GM12878 (cell line): ENCODE data around the gene EMILIN3. TPM values are rescaled to one million over a fixed set of nuclear protein-coding genes. Genes with fewer than 3 reads are reported as not detected.

Experiments
- ATAC-seq: fragments of 200-7000 bp; cut with Tn5 transposase; 3 replicates; pipeline ENCODE4 v1.9.1; 2020; ENCODE audit warnings: mild to moderate bottlenecking, moderate library complexity
- BruUV-seq: library from RNA; stranded (reverse); fragments of 400-500 nt; replicated peaks from 2 replicates; lab custom pipeline; 2021; lab: Mats Ljungman, UMichigan
- CTCF ChIA-PET: fragments of 300-600 bp; sonication (Branson Sonifier 250); formaldehyde crosslinking; extraction: SDS; loops from one replicate; lab custom pipeline; 2021; ENCODE audit warnings: inconsistent platforms; lab: Yijun Ruan, JAX
- POLR2A ChIA-PET: fragments of 350-600 bp; formaldehyde crosslinking; extraction: SDS; loops from one replicate; lab custom pipeline; 2021; ENCODE audit warnings: inconsistent platforms; lab: Charles Lee
- RAD21 ChIA-PET: fragments of 300-600 bp; sonication (Branson Sonifier 250); formaldehyde crosslinking; loops from one replicate; lab custom pipeline; 2023; ENCODE audit warnings: antibody characterized with exemption; ENCODE audit not compliant: unreplicated experiment; lab: Charles Lee
- SMC1A ChIA-PET: fragments of 300-600 bp; sonication (Branson Sonifier 250); formaldehyde crosslinking; loops from one replicate; lab custom pipeline; 2023; ENCODE audit not compliant: unreplicated experiment, uncharacterized antibody; lab: Charles Lee
- DNase-seq: peaks from one replicate; pipeline ENCODE4 v3.0.0-alpha.2; 2011; ENCODE audit warnings: low read depth, low spot score
- FAIRE-seq: peaks from 3 replicates; lab custom pipeline; 2011; peaks lifted over from hg19 to GRCh38; lab: Jason Lieb, UNC
- H2AFZ ChIP-seq: 2 replicates; pipeline ENCODE4 v1.6.0; 2011; ENCODE audit warnings: low read depth, low read length, control low read depth; ENCODE audit not compliant: control insufficient read depth
- H3K27ac ChIP-seq: 2 replicates; pipeline ENCODE4 v1.5.1; 2011; ENCODE audit warnings: control low read depth; ENCODE audit not compliant: control insufficient read depth, insufficient read depth
- H3K27me3 ChIP-seq, 2 experiments: replicated peaks in 1 of 2; 2 replicates each; pipeline versions ENCODE4 v1.6.0 to v1.6.1; 2011; ENCODE audit warnings: low read length in 1 of 2; ENCODE audit not compliant: control insufficient read depth in 2 of 2, insufficient read depth in 2 of 2
- H3K36me3 ChIP-seq, 2 experiments: 2 replicates each; pipeline ENCODE4 v1.5.1; 2011; ENCODE audit warnings: low read length in 1 of 2; ENCODE audit not compliant: control insufficient read depth in 2 of 2, insufficient read depth in 2 of 2
- H3K4me1 ChIP-seq: 2 replicates; pipeline ENCODE4 v1.6.1; 2011; ENCODE audit warnings: mild to moderate bottlenecking, low read length, moderate library complexity, mixed read lengths; ENCODE audit not compliant: control insufficient read depth, insufficient read depth
- H3K4me2 ChIP-seq: 2 replicates; pipeline ENCODE4 v1.6.0; 2011; ENCODE audit warnings: control low read depth; ENCODE audit not compliant: control insufficient read depth, insufficient read depth
- H3K4me3 ChIP-seq: fragments of 200-600 bp; sonication (generic); 2 replicates; pipeline ENCODE4 v1.5.1; 2016
- H3K79me2 ChIP-seq: 2 replicates; pipeline ENCODE4 v1.6.0; 2011; ENCODE audit warnings: low read length; ENCODE audit not compliant: control insufficient read depth, insufficient read depth
- H3K9ac ChIP-seq: 2 replicates; pipeline ENCODE4 v1.8.0; 2011; ENCODE audit warnings: low read length, control low read depth, mixed read lengths; ENCODE audit not compliant: control insufficient read depth, insufficient read depth
- H3K9me3 ChIP-seq: replicated peaks from 3 replicates; pipeline ENCODE4 v1.5.1; 2011; ENCODE audit warnings: mild to moderate bottlenecking, low read length; ENCODE audit not compliant: control insufficient read depth, insufficient read depth
- H4K20me1 ChIP-seq: 2 replicates; pipeline ENCODE4 v1.6.0; 2011; ENCODE audit not compliant: control insufficient read depth, insufficient read depth
- MTA3 ChIP-seq: IDR thresholded peaks from 2 replicates; pipeline ENCODE4 v1.6.1; 2012; ENCODE audit warnings: low read length, inconsistent platforms, borderline replicate concordance
- MYC ChIP-seq: IDR thresholded peaks from 2 replicates; pipeline ENCODE4 v1.6.1; 2011; ENCODE audit warnings: mild to moderate bottlenecking, low read length, moderate library complexity, inconsistent platforms; ENCODE audit not compliant: insufficient read depth, insufficient replicate concordance, insufficient read length, severe bottlenecking
- NR2F1 ChIP-seq: fragments of 450-650 bp; conservative IDR thresholded peaks from 2 replicates; pipeline ENCODE4 v1.6.1; 2017; ENCODE audit warnings: mild to moderate bottlenecking
- NRF1 ChIP-seq: conservative IDR thresholded peaks from 2 replicates; pipeline ENCODE4 v1.6.1; 2011; ENCODE audit warnings: mild to moderate bottlenecking, low read depth, low read length, improper control_type of control experiment
- RAD21 ChIP-seq: IDR thresholded peaks from 2 replicates; pipeline ENCODE4 v1.6.1; 2011; ENCODE audit warnings: mild to moderate bottlenecking, low read depth, low read length, moderate library complexity; ENCODE audit not compliant: insufficient read depth
- RAD51 ChIP-seq: fragments of 450-650 bp; IDR thresholded peaks from 2 replicates; pipeline ENCODE4 v1.6.1; 2016; ENCODE audit warnings: moderate library complexity, mild to moderate bottlenecking, inconsistent platforms
- SP1 ChIP-seq: IDR thresholded peaks from one replicate; pipeline ENCODE4 v1.6.1; 2011; ENCODE audit warnings: low read depth, low read length
- SREBF1 ChIP-seq: IDR thresholded peaks from 2 replicates; pipeline ENCODE4 v1.6.1; 2012; ENCODE audit warnings: mild to moderate bottlenecking, low read length
- ZNF274 ChIP-seq: IDR thresholded peaks from one replicate; pipeline ENCODE4 v1.8.0; 2011; ENCODE audit not compliant: insufficient read length, insufficient read depth
- WGBS: methylation state at CpG from one replicate; pipeline ENCODE4 v1.1.6; 2016; ENCODE audit warnings: low lambda C conversion rate; ENCODE audit not compliant: insufficient replicate concordance, insufficient coverage; ENCODE audit errors: missing lambda C conversion rate; 5-methylcytosine and 5-hydroxymethylcytosine counted together
- in situ Hi-C: fragments of 300-500 bp; cut with MboI; formaldehyde crosslinking; loops from 9 replicates; pipeline ENCODE4 v1.14.3; 2018; ENCODE audit warnings: mixed read lengths
- intact Hi-C: fragments of 100-400 bp; cut with micrococcal nuclease; formaldehyde crosslinking; loops from one replicate; pipeline ENCODE4 v1.14.2; 2022; ENCODE audit not compliant: unreplicated experiment
- polyA plus RNA-seq, 11 experiments: library from polyadenylated mRNA; depleted of rRNA in 4 of 11; unstranded in 6 of 11; stranded (reverse) in 5 of 11; fragments of >200 nt; fragmentation: Nextera tagmentation in 4 of 11; fragmentation: Illumina TruSeq in 1 of 11; extraction: Ambion mirVana in 4 of 11; extraction: Trizol in 1 of 11; gene quantifications; 1 replicate in 1 of 11; 2 replicates in 10 of 11; pipeline versions ENCODE4 v1.2.1 to v1.2.3, GENCODE V29; 2011 to 2016; ENCODE audit warnings: inconsistent platforms in 2 of 11, missing spikeins in 2 of 11, low read depth in 1 of 11
- total RNA-seq, 4 experiments: library from RNA; depleted of rRNA in 3 of 4; stranded (reverse); fragments of >200 nt in 3 of 4; fragmentation: Illumina TruSeq in 1 of 4; extraction: Trizol in 1 of 4; gene quantifications; 2 replicates each; pipeline versions ENCODE4 v1.2.1 to v1.2.3, GENCODE V29; 2013 to 2021
- TF ChIP-seq, protein P1 (sequence below): fragments of 450-650 bp; IDR thresholded peaks from 2 replicates; pipeline ENCODE4 v1.6.1; 2017; ENCODE audit warnings: mild to moderate bottlenecking
- TF ChIP-seq, protein P2 (sequence below): IDR thresholded peaks from 2 replicates; pipeline ENCODE4 v1.6.1; 2012; ENCODE audit warnings: improper control_type of control experiment, low read depth, low read length; ENCODE audit not compliant: insufficient replicate concordance
- TF ChIP-seq, protein P3 (sequence below): fragments of 450-650 bp; IDR thresholded peaks from 2 replicates; pipeline ENCODE4 v1.6.1; 2017; ENCODE audit warnings: low read depth, mild to moderate bottlenecking, moderate library complexity
- TF ChIP-seq, protein P4 (sequence below): IDR thresholded peaks from 2 replicates; pipeline ENCODE4 v1.6.1; 2012; ENCODE audit warnings: low read depth, low read length, improper control_type of control experiment

Gene EMILIN3
- total and polyA plus RNA-seq, 10 of the 15 experiments (the other 5 are each of a cell fraction or from before 2014, with no cell fraction given) = not detected

DNA sequence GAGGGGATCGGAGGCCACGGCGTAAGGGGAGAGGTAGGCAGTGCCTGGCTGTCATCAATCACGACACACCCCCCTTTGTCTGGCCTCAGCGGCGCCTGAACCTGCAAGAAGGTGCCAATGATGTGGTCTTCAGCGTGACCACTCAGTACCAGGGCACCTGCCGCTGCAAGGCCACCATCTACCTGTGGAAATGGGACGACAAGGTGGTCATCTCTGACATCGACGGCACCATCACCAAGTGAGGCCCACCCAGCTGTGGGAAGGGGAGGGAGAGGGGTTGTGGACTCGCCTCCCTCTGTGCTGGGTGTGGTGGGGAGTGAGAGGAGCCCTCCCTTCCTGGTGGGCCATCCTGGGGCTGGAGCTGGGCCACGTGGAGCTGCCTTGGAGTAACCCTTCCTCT, 9.7 kb downstream of the EMILIN3 start:
- no peak overlapping the region for H3K27ac ChIP-seq
- no peak overlapping the region for H3K4me2 ChIP-seq
- ChIA-PET SMC1A (no interaction called here), RAD21 (no interaction called here), CTCF (interaction anchor here (0.7 kb wide), 1 partner anchor 10 kb away, joined by 4 read pairs; no protein-coding TSS in a partner anchor)
- ATAC-seq = no peak
- no peaks in the 10 kb centered on the region; a peak in 1 of 4 replicates for H3K27me3 ChIP-seq
- no peak for DNase-seq
- H4K20me1 ChIP-seq = no peaks in the 10 kb centered on the region
- intact Hi-C loops = no loop called here
- H3K4me1 ChIP-seq = no peaks in the 10 kb centered on the region
- WGBS = 56% methylated on average over 13 of the region's 13 CpGs
- no peak overlapping the region for H2AFZ ChIP-seq
- no peak for TF ChIP-seq ZNF274
- no peak for TF ChIP-seq MYC
- no peak for TF ChIP-seq SREBF1
- no peak for TF ChIP-seq RAD51
- TF ChIP-seq, protein P1, sequence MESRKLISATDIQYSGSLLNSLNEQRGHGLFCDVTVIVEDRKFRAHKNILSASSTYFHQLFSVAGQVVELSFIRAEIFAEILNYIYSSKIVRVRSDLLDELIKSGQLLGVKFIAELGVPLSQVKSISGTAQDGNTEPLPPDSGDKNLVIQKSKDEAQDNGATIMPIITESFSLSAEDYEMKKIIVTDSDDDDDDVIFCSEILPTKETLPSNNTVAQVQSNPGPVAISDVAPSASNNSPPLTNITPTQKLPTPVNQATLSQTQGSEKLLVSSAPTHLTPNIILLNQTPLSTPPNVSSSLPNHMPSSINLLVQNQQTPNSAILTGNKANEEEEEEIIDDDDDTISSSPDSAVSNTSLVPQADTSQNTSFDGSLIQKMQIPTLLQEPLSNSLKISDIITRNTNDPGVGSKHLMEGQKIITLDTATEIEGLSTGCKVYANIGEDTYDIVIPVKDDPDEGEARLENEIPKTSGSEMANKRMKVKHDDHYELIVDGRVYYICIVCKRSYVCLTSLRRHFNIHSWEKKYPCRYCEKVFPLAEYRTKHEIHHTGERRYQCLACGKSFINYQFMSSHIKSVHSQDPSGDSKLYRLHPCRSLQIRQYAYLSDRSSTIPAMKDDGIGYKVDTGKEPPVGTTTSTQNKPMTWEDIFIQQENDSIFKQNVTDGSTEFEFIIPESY = no peak
- TF ChIP-seq, protein P2, sequence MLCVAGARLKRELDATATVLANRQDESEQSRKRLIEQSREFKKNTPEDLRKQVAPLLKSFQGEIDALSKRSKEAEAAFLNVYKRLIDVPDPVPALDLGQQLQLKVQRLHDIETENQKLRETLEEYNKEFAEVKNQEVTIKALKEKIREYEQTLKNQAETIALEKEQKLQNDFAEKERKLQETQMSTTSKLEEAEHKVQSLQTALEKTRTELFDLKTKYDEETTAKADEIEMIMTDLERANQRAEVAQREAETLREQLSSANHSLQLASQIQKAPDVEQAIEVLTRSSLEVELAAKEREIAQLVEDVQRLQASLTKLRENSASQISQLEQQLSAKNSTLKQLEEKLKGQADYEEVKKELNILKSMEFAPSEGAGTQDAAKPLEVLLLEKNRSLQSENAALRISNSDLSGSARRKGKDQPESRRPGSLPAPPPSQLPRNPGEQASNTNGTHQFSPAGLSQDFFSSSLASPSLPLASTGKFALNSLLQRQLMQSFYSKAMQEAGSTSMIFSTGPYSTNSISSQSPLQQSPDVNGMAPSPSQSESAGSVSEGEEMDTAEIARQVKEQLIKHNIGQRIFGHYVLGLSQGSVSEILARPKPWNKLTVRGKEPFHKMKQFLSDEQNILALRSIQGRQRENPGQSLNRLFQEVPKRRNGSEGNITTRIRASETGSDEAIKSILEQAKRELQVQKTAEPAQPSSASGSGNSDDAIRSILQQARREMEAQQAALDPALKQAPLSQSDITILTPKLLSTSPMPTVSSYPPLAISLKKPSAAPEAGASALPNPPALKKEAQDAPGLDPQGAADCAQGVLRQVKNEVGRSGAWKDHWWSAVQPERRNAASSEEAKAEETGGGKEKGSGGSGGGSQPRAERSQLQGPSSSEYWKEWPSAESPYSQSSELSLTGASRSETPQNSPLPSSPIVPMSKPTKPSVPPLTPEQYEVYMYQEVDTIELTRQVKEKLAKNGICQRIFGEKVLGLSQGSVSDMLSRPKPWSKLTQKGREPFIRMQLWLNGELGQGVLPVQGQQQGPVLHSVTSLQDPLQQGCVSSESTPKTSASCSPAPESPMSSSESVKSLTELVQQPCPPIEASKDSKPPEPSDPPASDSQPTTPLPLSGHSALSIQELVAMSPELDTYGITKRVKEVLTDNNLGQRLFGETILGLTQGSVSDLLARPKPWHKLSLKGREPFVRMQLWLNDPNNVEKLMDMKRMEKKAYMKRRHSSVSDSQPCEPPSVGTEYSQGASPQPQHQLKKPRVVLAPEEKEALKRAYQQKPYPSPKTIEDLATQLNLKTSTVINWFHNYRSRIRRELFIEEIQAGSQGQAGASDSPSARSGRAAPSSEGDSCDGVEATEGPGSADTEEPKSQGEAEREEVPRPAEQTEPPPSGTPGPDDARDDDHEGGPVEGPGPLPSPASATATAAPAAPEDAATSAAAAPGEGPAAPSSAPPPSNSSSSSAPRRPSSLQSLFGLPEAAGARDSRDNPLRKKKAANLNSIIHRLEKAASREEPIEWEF = no peak
- TF ChIP-seq RAD21 = no peak
- TF ChIP-seq, protein P3, sequence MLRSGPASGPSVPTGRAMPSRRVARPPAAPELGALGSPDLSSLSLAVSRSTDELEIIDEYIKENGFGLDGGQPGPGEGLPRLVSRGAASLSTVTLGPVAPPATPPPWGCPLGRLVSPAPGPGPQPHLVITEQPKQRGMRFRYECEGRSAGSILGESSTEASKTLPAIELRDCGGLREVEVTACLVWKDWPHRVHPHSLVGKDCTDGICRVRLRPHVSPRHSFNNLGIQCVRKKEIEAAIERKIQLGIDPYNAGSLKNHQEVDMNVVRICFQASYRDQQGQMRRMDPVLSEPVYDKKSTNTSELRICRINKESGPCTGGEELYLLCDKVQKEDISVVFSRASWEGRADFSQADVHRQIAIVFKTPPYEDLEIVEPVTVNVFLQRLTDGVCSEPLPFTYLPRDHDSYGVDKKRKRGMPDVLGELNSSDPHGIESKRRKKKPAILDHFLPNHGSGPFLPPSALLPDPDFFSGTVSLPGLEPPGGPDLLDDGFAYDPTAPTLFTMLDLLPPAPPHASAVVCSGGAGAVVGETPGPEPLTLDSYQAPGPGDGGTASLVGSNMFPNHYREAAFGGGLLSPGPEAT = no peak
- TF ChIP-seq NRF1 = no peak
- no peak for TF ChIP-seq SP1
- no peak for TF ChIP-seq NR2F1
- TF ChIP-seq, protein P4, sequence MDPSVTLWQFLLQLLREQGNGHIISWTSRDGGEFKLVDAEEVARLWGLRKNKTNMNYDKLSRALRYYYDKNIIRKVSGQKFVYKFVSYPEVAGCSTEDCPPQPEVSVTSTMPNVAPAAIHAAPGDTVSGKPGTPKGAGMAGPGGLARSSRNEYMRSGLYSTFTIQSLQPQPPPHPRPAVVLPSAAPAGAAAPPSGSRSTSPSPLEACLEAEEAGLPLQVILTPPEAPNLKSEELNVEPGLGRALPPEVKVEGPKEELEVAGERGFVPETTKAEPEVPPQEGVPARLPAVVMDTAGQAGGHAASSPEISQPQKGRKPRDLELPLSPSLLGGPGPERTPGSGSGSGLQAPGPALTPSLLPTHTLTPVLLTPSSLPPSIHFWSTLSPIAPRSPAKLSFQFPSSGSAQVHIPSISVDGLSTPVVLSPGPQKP = no peak
- no peak for TF ChIP-seq MTA3
- TF ChIP-seq, all 136 proteins: peak for 0
- in situ Hi-C loops = no loop called here
- no TSS peak for BruUV-seq
- H3K9ac ChIP-seq = no peak overlapping the region
- H3K36me3 ChIP-seq = no peaks in the 10 kb centered on the region
- no peak for FAIRE-seq
- H3K4me3 ChIP-seq = no peak overlapping the region
- no peaks in the 10 kb centered on the region for H3K79me2 ChIP-seq
- POLR2A ChIA-PET = no interaction called here
- H3K9me3 ChIP-seq = no peaks in the 10 kb centered on the region
